ENCODE data around the gene SECISBP2. TPM values are rescaled to one million over a fixed set of nuclear protein-coding genes. Genes with fewer than 3 reads are reported as not detected.
"Not testable (repeated sequence)": the region's sequence is repeated elsewhere in the genome, so short reads cannot be mapped to it uniquely, and the experiment has no call there.

Gene SECISBP2
- total RNA-seq, 2 donors from 2014 or later = 17.1 to 22.7 TPM

DNA sequence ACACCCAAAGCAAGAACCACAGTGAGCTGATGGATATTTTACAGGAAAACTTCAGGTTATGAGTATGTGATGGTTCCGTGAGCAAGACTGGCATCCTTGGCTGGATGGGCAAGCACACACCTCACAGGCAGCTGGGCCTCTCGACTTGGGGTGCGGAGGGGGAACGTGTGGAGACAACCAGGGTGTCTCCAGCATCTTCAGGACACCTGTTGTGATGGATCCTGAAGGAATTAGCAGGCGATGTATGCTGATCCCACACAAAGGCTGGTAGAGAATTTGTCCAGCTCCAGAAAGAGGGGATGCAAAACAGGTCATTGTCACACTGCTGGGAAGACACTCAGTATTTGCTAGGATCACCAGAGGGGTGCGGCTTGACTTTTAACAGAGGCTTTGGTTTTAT lies 42.7 kb downstream of the SECISBP2 start:
- intact Hi-C loops (cut with DNase I) = no loop called here
- ATAC-seq (no peak), DNase-seq (no peak)

DNA sequence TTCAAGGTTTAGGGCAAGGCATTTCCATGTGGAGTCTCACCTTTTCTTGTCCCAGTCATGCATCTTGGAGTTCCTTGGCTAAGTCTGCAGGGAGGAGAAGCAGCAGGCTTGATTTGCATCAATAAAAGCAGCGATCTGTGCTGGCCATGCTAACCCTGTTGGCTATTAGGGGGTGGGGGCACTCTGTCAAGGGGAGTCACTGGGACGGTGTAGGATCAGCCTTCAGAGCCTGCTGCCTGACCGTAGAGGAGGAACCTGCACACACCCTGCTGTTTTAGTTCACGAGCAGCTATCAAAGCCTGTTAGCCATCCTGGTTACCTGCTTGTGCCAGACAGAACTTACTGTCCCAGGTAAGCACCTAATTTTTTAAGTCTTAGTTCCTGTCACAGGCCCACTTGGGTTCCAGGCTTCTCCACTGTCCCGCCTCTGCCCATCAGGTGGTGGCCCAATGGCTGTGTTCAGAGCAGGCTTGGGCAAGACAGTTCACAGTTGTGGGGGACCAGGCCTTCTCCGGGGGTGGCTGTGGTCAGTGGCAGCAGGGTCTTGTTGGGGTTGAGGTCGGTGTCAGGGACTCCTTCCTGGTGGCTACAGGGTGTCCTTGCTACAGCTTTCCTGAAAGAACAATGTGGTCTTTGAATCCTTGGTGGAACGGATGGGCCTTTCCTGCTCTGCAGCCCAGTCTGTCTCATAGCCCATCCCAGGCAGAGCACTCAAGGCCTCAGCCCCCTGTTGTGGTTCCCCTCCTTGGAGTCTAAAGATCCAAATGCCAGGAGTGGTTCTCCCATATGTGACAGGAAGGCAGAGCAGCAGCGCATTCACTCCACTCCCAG lies 43.7 kb downstream of the SECISBP2 start:
- DNase-seq = no peak
- ATAC-seq = no peak
- intact Hi-C loops (cut with DNase I) = no loop called here

DNA sequence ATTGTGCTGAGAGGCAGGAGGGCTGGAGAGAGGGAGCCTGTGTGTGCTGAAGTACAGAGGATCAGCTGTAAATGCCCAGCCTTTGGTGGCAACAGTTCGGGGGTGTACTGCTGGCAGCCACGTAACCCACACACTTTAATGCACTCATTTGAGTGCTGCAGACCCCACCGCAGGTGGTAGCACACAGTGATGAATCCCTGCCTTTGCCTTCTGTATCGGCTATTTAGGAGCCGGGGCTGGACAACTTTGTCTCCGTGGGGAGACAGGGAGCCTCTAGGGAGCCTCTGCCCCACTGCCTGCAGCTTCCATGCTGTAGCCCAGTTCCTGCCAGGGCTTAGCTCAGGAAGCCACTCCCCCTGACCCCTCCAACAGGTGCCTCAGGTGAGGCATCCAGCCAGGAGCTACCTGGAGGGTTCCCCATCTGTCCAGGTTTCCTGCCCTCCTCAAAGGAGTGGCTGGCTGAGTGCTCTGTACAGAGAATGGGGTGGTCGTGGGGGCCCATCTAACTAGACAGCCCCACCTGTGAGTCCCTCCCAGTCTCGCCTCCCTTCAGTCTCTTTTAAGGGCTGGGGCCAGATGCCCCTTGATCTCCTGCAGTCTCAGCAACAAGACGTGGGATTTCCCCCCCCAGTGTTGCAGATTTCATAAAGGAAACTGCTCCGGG lies 44.5 kb downstream of the SECISBP2 start:
- DNase-seq = no peak
- intact Hi-C loops (cut with DNase I) = no loop called here
- ATAC-seq = no peak

DNA sequence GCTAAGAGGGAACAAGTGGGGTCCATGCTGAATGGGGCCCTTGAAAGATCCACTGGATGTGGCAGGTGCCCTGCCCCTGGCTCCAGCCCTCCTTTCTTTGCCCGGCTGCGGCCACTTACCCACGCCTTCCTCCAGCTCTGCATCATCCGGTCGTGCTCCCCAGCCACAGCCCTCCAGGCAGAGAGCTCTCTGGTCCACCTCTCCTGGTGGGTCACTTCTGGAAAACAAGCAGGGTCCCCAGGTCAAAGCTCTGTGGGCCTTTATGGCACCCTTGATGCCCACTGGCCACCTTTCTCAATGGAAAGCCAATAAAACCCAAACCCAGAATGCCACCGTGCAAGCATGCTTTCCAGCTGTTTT lies 45.0 kb downstream of the SECISBP2 start:
- intact Hi-C loops (cut with DNase I) = no loop called here
- no peak for DNase-seq
- no peak for ATAC-seq

DNA sequence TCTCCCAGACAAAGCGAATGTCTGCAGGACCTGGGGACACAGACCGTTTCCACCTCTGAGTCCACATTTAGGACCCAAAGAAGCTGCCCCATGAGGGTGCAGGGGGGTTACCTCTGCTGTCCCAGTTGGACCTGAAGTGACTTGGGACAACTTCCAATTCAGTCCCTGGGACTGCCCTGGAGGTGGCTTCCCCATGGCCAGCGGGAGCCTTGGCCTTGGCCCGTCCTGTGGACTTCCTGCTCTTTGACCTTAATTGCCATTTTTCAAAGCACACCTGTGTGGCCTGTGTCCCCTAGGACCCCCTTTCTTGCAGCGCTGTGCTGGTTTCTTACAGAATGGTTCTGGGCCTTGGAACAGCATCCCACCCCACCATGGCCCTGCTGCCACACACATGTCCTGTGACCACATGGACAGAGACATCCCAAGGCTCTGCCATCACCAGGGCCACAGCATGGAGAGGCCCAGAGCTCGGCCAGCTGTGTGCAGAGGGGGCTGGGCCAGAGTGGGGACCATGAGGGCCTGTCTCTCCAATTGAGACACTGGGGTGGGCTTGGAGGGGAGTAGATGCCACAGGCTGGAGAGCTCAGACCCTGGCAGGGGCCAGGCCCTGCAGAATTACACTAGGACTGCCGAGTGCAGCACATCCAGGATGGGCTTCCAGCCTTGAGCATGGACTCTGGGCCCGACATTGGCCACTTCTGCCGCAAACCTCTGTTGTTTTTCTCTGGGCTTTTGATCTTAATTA lies 45.8 kb downstream of the SECISBP2 start:
- intact Hi-C loops (cut with DNase I) = no loop called here
- DNase-seq (no peak), ATAC-seq (no peak)

DNA sequence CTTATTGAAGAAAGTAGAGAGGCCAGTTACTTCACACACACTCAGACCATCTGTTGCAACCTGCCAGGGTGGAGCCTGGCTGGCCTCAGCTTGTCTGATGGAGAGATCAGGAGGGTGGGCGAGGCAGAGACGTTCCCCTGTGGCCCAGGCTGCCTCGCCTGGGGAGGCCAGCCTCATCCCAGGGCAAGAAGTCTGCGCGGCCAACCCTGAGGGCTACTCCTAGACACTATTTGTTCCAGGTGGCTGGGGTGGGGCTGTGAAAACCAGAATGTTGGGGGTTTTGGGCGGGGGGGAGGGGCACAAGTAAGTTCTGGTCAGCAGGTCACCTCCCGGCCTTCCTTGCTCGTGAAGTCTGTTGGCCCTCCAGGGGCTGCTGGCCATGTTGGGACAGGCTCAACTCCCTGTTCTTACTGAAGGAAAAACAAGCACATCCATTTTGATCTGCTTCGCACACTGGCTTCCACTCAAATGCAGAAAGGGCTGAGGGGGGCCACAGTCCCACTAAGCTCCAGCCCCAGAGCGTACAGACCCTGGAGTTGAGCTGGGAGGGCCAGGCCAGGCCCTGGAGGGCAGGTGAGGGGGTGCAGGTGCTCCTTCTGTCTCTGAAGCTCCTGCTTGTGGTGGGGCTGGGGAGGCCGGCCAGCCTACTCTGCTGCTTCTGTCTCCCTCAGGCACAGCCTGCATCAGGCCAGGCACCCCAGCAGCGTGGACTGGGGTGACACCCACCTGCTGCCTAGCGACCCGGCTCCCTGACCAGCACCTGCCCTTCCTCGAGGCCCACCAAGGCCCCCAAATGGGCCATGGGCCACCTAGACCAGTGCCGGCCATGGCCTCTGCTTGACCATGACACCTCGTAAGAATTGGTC lies 46.6 kb downstream of the SECISBP2 start:
- intact Hi-C loops (cut with DNase I) = no loop called here
- no peak for DNase-seq
- no peak for ATAC-seq

DNA sequence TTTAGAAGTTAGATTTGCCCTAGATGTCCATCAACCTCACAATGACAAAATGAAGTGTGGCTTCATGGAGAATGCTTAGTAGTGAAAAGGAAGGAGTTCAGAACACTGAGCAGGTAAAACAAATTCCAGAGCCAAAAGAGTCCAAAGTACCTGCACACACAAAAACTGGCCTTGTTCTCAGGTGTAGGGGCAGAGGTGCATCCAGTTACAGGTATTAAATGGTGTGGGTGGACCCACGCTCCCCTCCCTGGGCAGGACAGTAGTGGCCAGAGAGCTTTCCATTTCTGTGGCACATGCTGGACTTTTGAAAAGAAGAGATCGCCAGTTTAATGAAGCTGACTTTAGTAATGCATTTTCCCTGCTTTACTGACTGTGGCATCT lies 47.2 kb downstream of the SECISBP2 start:
- ATAC-seq = no peak
- intact Hi-C loops (cut with DNase I) = no loop called here
- DNase-seq = no peak

DNA sequence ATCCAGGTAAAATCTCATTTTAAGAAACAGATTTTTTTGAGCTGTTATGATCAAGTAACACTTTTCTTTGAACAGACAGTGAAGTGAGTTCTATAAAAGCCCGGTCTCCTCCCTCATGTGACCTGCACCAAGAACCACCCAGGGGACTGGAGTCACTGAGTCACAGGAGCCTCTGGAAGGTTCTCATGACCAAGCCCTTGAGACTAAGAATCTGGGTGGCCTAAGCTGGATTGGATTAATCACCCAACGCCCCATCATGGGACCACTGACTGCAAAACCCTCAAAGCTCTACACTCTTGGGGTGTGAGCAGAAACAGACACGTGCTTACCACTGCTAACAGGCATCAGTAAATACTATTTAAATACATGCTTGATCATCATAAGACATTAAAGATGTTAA lies 48.4 kb downstream of the SECISBP2 start:
- ATAC-seq (no peak), DNase-seq (no peak)
- intact Hi-C loops (cut with DNase I) = no loop called here

DNA sequence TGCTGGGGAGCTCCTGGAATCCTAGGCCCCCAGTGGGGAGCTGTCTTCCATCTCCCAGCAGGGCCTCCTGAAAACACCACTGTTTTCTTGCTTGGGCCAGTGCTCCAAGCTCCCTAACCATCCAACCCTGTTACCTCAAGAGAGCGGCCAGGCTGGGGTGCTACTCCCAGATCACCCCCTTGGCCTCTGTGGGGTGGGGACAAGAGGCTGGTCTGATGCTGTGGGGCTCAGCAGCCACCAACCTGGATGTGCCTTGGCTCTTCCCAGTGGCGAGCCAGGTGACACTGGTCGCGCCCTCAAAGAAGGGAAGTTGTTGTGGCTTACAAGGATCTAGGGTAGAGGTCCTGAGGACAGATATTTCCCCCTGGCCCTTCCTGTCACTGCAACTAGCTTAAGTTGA lies 49.0 kb downstream of the SECISBP2 start:
- no peak for DNase-seq
- ATAC-seq = no peak
- intact Hi-C loops (cut with DNase I) = no loop called here

DNA sequence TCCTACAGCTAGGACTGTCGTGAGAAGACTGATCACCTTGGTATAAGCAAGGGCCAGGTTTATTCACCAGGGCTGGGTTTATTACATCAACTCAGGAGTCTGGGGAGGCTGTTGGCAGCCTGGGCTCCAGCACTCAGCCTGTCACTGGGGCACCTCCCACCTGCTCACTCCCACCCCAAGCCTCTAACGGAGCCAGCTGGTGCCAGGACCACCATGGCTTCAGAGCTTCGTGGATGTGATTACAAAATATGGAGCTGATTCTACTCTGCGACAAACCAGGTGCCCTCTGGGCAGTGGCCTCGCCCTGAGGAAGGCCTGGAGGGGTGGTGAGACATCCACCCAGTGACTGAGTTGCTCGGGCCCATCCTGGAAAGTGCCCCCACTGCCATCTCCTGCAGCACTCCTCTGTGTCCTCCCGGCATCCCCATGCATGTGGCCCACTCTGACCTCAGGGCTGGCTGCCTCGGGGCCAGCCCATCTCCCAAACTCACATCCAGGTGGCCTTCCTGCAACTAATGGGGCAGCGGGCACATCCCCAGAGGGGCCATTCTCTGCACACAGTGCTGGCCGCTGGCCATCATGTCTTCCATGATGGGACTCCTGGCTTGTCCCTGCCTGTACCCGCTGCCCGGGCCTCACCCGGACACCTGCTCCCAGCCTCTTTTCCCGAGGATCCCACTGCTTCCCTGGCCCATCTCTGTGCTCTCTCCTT lies 49.6 kb downstream of the SECISBP2 start:
- no peak for DNase-seq
- no peak for ATAC-seq
- intact Hi-C loops (cut with DNase I) = no loop called here

DNA sequence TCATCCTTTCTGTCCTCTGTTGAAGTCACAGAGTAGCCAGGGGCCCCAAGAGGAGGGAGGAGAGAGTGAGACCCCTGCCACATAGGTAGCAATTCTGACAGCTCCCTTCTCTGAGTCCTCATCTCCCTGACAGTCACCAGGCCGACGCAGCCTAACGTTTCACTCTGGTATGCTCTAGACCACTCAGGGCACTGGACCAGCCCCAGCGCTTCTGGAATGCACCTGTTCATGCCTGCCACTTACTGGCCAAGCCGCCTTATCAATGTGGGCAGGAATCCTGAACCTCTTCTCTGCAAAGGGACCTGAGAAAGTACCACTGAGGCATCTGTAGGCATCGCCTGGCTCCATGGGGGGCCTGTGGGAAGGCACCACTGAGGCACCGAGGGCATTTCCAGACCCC lies 50.2 kb downstream of the SECISBP2 start:
- intact Hi-C loops (cut with DNase I) = no loop called here
- ATAC-seq (no peak), DNase-seq (no peak)

DNA sequence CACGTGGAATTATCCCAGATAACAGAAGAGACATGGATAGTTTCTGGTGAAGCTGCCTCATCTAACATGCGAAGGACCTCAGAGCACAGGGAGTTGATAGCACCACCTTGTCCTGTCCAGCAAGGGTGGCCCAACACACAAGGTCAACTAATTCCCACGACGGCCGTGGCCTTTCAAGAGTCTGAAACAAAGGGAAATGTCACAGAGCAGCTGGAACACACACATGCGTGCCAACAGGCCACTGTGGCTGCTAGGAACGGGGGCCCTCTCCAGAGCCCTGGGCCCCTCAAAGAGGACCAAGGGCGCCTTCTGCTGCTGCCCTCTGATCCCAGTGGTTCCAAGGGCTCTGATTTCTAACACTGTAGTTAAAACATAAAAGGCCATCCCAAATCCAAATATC lies 50.7 kb downstream of the SECISBP2 start:
- DNase-seq (no peak), ATAC-seq (no peak)
- intact Hi-C loops (cut with DNase I) = no loop called here

DNA sequence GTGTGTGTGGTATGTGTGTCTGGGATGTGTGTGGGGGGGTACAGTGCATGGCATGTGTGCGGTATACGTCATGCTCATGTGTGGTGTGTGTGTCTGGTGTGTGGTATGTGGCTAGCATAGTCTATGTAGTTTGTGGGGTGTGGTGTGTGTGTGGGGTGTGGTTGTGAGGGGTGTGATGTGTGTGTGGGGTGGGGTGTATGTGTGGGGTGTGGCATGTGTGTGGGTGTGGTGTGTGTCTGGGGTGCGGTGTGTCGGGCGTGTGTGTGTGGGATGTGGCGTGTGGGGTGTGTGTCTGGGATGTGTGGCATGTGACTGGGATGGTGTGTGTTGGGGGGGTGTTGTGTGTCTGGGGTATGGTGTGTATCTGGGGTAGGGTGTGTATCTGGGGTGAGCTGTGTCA lies 52.3 kb downstream of the SECISBP2 start:
- no peak for DNase-seq
- ATAC-seq = no peak
- intact Hi-C loops (cut with DNase I) = no loop called here

DNA sequence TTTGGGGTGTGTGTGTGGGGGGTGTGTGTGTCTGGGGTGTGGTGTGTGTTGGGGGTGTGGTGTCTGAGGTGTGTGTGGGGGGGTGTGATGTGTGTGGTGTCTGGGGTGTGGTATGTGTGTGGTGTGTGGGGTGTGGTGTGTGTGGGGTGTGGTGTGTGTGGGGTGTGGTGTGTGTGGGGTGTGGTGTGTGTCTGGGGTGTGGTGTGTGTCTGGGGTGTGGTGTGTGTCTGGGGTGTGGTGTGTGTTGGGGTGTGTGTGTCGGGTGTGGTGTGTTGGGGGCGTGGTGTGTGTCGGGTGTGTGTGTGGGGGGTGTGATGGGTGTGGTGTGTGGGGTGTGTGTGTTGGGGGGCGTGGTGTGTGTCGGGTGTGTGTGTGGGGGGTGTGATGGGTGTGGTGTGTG lies 53.5 kb downstream of the SECISBP2 start:
- DNase-seq; intact Hi-C loops (cut with DNase I): not testable (repeated sequence)
- ATAC-seq = peak in 1 of 2 donors; percentile 6

DNA sequence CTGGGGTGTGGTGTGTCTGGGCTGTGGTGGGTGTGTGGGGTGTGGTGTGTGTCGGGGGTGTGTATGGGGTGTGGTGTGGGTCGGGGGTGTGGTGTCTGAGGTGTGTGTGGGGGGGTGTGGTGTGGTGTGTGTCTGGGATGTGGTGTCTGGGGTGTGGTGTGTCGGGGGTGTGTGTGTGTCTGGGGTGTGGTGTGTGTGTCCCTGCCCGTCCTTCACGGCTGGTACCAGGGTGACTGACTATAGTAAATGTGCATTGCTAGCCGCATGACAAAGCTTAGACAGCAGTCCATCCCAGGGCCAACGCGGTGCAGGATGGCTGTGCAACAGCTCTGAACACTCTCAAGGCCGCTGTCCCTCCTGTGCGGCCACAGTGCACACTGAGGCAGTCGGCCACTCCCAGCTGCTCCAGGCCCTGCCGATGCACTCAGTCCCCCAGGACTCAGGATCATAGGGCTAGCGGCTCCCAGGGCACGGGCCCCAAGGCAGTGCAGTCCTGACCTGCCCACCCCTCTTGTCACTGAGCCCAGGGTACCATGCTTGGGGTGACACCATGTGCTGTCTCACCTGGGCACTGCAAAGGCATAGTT lies 54.0 kb downstream of the SECISBP2 start:
- DNase-seq (no peak), ATAC-seq (peak in 1 of 2 donors; percentile 16)
- intact Hi-C loops (cut with DNase I) = no loop called here

DNA sequence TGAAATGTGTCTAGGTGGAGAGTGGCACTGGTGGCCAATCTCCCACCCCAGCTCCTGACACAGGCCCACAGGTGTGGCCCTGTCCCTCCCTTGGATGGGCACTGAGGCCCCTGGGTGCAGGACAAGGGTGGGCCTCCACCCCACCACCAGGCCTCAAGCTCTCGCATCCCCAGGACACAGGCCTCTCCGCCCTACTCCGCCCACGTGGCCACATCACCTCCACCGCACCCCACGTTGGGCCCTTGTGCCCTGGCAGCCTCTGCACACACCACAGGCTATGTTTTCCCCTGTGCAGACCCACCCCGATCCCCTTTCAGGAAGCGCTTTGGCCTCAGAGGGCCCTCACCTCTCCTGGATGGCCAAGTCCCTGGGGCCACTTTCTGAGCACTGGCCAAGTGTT lies 54.7 kb downstream of the SECISBP2 start:
- intact Hi-C loops (cut with DNase I) = no loop called here
- ATAC-seq = no peak
- no peak for DNase-seq

DNA sequence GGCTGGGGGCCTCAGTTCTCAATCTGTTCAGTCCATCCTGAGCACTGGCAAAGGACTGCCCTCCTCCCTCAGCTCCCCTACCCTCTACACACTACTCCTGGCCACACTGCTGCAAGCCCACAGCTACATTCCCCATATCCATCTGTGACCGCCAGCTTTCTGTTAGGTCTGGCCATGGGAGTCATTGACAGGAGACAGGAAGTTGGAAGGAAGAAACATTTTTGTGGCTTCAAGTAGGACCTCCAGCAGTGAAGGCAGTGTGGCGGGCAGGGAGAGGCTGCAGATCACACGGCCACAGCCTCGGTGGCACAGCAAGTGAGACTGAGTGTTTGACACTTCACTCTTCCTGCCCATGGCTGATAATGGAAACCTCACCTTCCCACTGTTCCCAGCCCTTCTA lies 55.9 kb downstream of the SECISBP2 start:
- DNase-seq (no peak), ATAC-seq (no peak)
- intact Hi-C loops (cut with DNase I) = no loop called here

DNA sequence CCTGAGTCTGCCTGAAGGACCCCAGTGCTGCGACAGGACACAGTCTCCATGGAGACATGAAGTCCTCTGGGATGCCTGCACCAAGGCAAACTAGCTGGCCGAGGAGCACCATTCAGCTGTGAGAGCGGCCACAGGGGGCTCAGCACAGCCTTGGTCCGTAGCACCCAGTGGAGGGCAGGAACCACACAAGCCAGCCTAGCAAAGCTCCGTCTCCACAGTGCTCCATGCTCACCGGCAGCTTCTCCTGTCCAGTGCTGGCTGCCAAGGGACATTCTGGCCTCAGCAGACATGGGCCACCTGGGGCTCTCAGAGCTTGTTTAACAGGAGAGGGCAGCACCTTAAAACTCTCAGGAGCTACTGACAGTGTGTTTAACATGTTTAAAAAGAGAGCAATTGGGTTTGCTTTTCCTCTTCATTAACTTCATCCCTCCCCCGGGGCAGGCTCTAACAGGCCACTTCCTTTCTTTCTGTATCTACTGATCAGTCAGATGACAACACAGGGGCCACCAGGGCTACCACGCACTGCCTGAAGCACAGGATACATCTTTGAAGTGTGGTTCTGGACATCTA lies 57.0 kb downstream of the SECISBP2 start:
- ATAC-seq = no peak
- intact Hi-C loops (cut with DNase I) = no loop called here

More for the DNA sequence above, 57.0 kb downstream of the SECISBP2 start:
- DNase-seq = no peak

Measured in left cardiac atrium (tissue), 4 donors.